PC-3 (cell line): ENCODE data around the gene SMOC2. TPM values are rescaled to one million over a fixed set of nuclear protein-coding genes. Genes with fewer than 3 reads are reported as not detected.

Experiments used
- ATAC-seq: fragments of 200-7000 bp; cut with Tn5 transposase; 2 replicates; pipeline ENCODE4 v1.9.1; 2020; ENCODE audit warnings: mild to moderate bottlenecking, moderate library complexity
- BruUV-seq: library from RNA; stranded (reverse); fragments of 400-500 nt; replicated peaks from 2 replicates; lab custom pipeline; 2021; lab: Mats Ljungman, UMichigan
- CTCF ChIA-PET: fragments of 300-600 bp; sonication (Branson Sonifier 250); formaldehyde crosslinking; loops from one replicate; lab custom pipeline; 2022; ENCODE audit warnings: antibody characterized with exemption; lab: Charles Lee
- POLR2A ChIA-PET: fragments of 300-600 bp; sonication (Branson Sonifier 250); formaldehyde crosslinking; loops from one replicate; lab custom pipeline; 2022; ENCODE audit warnings: antibody characterized with exemption; ENCODE audit not compliant: unreplicated experiment; lab: Charles Lee
- DNase-seq: peaks from one replicate; pipeline ENCODE4 v3.0.0-alpha.2; 2015
- H2AFZ ChIP-seq: fragments of 300-600 bp; sonication (generic); 2 replicates; pipeline ENCODE4 v1.6.0; 2016; ENCODE audit warnings: antibody characterized with exemption, low read length
- H3F3A ChIP-seq: fragments of 300-600 bp; sonication (generic); one replicate; pipeline ENCODE4 v1.6.0; 2017; ENCODE audit warnings: antibody characterized with exemption, low read length, control low read depth, mild to moderate bottlenecking; ENCODE audit not compliant: unreplicated experiment
- H3K27ac ChIP-seq: fragments of 300-600 bp; sonication (generic); 2 replicates; pipeline ENCODE4 v1.5.1; 2016; ENCODE audit warnings: mild to moderate bottlenecking, low read length
- H3K27me3 ChIP-seq: fragments of 300-600 bp; sonication (generic); 2 replicates; pipeline ENCODE4 v1.6.1; 2016; ENCODE audit warnings: low read length, mixed read lengths
- H3K36me3 ChIP-seq: fragments of 300-600 bp; sonication (generic); 2 replicates; pipeline ENCODE4 v1.6.1; 2016; ENCODE audit warnings: low read depth, mixed run types, low read length, mixed read lengths
- H3K4me1 ChIP-seq: fragments of 300-600 bp; sonication (generic); 2 replicates; pipeline ENCODE4 v1.5.1; 2016; ENCODE audit warnings: low read length; ENCODE audit not compliant: insufficient read depth
- H3K4me2 ChIP-seq: fragments of 300-600 bp; sonication (generic); 2 replicates; pipeline ENCODE4 v1.6.0; 2016; ENCODE audit warnings: low read length
- H3K4me3 ChIP-seq: fragments of 300-600 bp; sonication (generic); 2 replicates; pipeline ENCODE4 v1.5.1; 2016; ENCODE audit warnings: mild to moderate bottlenecking, low read length, mixed read lengths
- H3K79me2 ChIP-seq: fragments of 300-600 bp; sonication (generic); 2 replicates; pipeline ENCODE4 v1.6.1; 2017; ENCODE audit warnings: low read length, mixed read lengths
- H3K9ac ChIP-seq: fragments of 300-600 bp; sonication (generic); 2 replicates; pipeline ENCODE4 v1.6.0; 2016; ENCODE audit warnings: mild to moderate bottlenecking, low read length
- H3K9me2 ChIP-seq: fragments of 300-600 bp; sonication (generic); replicated peaks from 2 replicates; pipeline ENCODE4 v1.6.1; 2016; ENCODE audit warnings: mixed run types, low read length, mixed read lengths
- H3K9me3 ChIP-seq: fragments of 300-600 bp; sonication (generic); 2 replicates; pipeline ENCODE4 v1.6.1; 2016; ENCODE audit warnings: low read length, mixed read lengths
- H4K20me1 ChIP-seq: fragments of 300-600 bp; sonication (generic); 2 replicates; pipeline ENCODE4 v1.6.1; 2016; ENCODE audit warnings: low read length, mixed read lengths
- CTCF ChIP-seq: fragments of 300-600 bp; sonication (generic); conservative IDR thresholded peaks from 2 replicates; pipeline ENCODE4 v1.5.1; 2017; ENCODE audit warnings: antibody characterized with exemption, low read depth, mild to moderate bottlenecking, low read length
- EZH2 ChIP-seq: fragments of 300-600 bp; sonication (generic); IDR thresholded peaks from one replicate; pipeline ENCODE4 v1.6.1; 2017; ENCODE audit warnings: antibody characterized with exemption, mild to moderate bottlenecking, low read length; ENCODE audit not compliant: unreplicated experiment
- EZH2phosphoT487 ChIP-seq: fragments of 300-600 bp; sonication (generic); IDR thresholded peaks from 2 replicates; pipeline ENCODE4 v1.6.1; 2018; ENCODE audit warnings: mild to moderate bottlenecking, antibody characterized with exemption, low read length, borderline replicate concordance
- intact Hi-C: fragments of 100-400 bp; cut with micrococcal nuclease; formaldehyde crosslinking; loops from 2 replicates; pipeline ENCODE4 v1.9.0; 2023
- total RNA-seq: library from RNA; depleted of rRNA; stranded (reverse); fragments of >200 nt; gene quantifications from 2 replicates; pipeline ENCODE4 v1.2.3, GENCODE V29; 2014

SMOC2 gene
- total RNA-seq, 1 experiment from 2014 or later, result not detected

GRCh38 chr6:168451805-168452517, 11.0 kb downstream of the SMOC2 start:
- CTCF ChIA-PET, result no interaction called here
- intact Hi-C loops, result no loop called here

GRCh38 chr6:168452685-168453377, 11.8 kb downstream of the SMOC2 start:
- H3K4me3 ChIP-seq, result no peak overlapping the region

More at GRCh38 chr6:168451805-168452517, 11.0 kb downstream of the SMOC2 start:
- no peak overlapping the region for H3K4me3 ChIP-seq
- POLR2A ChIA-PET, result no interaction called here
- no peaks in the 10 kb centered on the region for H3F3A ChIP-seq
- TF ChIP-seq CTCF, result 0 out of 2 replicates have a peak, but pooled peaks have one; percentile 13
- TF ChIP-seq EZH2phosphoT487, result no peak
- no peaks in the 10 kb centered on the region for H3K4me1 ChIP-seq
- peaks cover 23% of the 10 kb centered on the region; the same call in 1 of the 2 replicates for H3K27me3 ChIP-seq
- no peaks in the 10 kb centered on the region for H3K9me2 ChIP-seq
- no peak overlapping the region for H3K27ac ChIP-seq
- H3K79me2 ChIP-seq, result no peaks in the 10 kb centered on the region
- no peak overlapping the region for H2AFZ ChIP-seq
- no peaks in the 10 kb centered on the region for H4K20me1 ChIP-seq
- no peak for ATAC-seq
- no peak overlapping the region for H3K4me2 ChIP-seq
- BruUV-seq, result no TSS peak
- DNase-seq, result no peak
- no peaks in the 10 kb centered on the region for H3K9me3 ChIP-seq
- no peak overlapping the region for H3K9ac ChIP-seq
- no peaks in the 10 kb centered on the region for H3K36me3 ChIP-seq

More at GRCh38 chr6:168452685-168453377, 11.8 kb downstream of the SMOC2 start:
- Histone ChIP-seq H3K9me3 (no peaks in the 10 kb centered on the region), H3K36me3 (no peaks in the 10 kb centered on the region), H3K9me2 (no peaks in the 10 kb centered on the region), H2AFZ (no peak overlapping the region), H3F3A (no peaks in the 10 kb centered on the region), H3K79me2 (no peaks in the 10 kb centered on the region), H4K20me1 (no peaks in the 10 kb centered on the region), H3K4me1 (no peaks in the 10 kb centered on the region), H3K27ac (no peak overlapping the region), H3K4me2 (no peak overlapping the region), H3K27me3 (peaks cover 23% of the 10 kb centered on the region; the same call in 1 of the 2 replicates), H3K9ac (no peak overlapping the region)
- TF ChIP-seq CTCF (no peak), EZH2phosphoT487 (no peak), EZH2 (no peak)
- ChIA-PET CTCF (no interaction called here), POLR2A (no interaction called here)
- no TSS peak for BruUV-seq
- no peak for ATAC-seq
- intact Hi-C loops, result no loop called here
- DNase-seq, result no peak
